Lower leg skin (tissue), 4 donors: ENCODE measurements around the gene C9orf78. TPM values are rescaled to one million over a fixed set of nuclear protein-coding genes. Genes with fewer than 3 reads are reported as not detected.

Experiments used
- DNase-seq, 2 donors: peaks; one replicate each; pipeline ENCODE4 v3.0.0-alpha.2; 2019; ENCODE audit warnings: low spot score in 2 of 2
- H3K4me3 ChIP-seq: fragments of 200-600 bp; sonication (generic); 2 replicates; pipeline ENCODE4 v1.5.1; 2017; ENCODE audit warnings: mild to moderate bottlenecking, low read depth; ENCODE audit not compliant: poor library complexity, severe bottlenecking
- POLR2A ChIP-seq, 2 donors: fragments of 450-650 bp; IDR thresholded peaks; one replicate each; pipeline ENCODE4 v1.6.1; 2016 to 2017; ENCODE audit warnings: antibody characterized with exemption in 2 of 2, mild to moderate bottlenecking in 1 of 2, moderate library complexity in 1 of 2
- WGBS, 2 donors: methylation state at CpG; one replicate each; pipeline ENCODE4 v1.1.5; 2018; 5-methylcytosine and 5-hydroxymethylcytosine counted together
- intact Hi-C: fragments of 100-400 bp; cut with DNase I; formaldehyde crosslinking; loops from one replicate; pipeline ENCODE4 v1.15.0; 2023; ENCODE audit warnings: low total_unique reads
- total RNA-seq, 4 donors: library from RNA; depleted of rRNA; stranded (reverse); fragments of >200 nt; gene quantifications; one replicate each; pipeline ENCODE4 v1.1.0, GENCODE V29; 2016
- TF ChIP-seq, protein P1 (sequence below), 3 donors: fragments of 450-650 bp; IDR thresholded peaks; one replicate each; pipeline ENCODE4 v1.5.1; 2016; ENCODE audit warnings: antibody characterized with exemption in 3 of 3, mild to moderate bottlenecking in 3 of 3, moderate library complexity in 2 of 3

The C9orf78 gene
- total RNA-seq, 4 donors from 2014 or later, result 56.3 to 105 (median 61.3) TPM

DNA sequence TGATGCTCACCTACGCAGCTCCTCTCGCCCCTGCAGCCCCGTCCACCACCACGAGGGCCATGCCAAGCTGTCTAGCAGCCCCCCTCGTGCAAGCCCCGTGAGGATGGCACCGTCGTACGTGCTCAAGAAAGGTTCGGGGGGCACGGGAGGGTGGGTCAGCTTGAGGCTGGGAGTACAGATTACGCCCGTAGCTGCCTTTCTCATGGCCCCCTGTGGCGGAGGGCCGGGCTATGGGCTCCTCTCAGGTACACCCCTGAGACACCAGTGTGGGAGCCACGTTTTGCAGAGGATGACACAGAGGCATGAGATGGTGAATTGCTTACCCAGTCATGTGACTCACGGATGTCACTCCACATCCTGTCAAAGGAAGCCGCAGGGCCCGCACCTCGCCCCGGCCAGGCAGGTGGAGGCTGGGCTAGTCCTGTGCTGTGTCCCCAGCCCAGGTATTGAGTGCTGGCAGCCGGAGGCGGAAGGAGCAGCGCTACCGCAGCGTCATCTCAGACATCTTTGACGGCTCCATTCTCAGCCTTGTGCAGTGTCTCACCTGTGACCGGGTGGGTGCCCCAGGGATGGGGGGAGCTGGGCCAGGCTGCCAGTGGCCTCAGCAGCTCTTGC is 33.9 kb upstream of the C9orf78 start:
- no peak for TF ChIP-seq POLR2A (IDR thresholded peaks at IDR 0.05)
- TF ChIP-seq, protein P1, sequence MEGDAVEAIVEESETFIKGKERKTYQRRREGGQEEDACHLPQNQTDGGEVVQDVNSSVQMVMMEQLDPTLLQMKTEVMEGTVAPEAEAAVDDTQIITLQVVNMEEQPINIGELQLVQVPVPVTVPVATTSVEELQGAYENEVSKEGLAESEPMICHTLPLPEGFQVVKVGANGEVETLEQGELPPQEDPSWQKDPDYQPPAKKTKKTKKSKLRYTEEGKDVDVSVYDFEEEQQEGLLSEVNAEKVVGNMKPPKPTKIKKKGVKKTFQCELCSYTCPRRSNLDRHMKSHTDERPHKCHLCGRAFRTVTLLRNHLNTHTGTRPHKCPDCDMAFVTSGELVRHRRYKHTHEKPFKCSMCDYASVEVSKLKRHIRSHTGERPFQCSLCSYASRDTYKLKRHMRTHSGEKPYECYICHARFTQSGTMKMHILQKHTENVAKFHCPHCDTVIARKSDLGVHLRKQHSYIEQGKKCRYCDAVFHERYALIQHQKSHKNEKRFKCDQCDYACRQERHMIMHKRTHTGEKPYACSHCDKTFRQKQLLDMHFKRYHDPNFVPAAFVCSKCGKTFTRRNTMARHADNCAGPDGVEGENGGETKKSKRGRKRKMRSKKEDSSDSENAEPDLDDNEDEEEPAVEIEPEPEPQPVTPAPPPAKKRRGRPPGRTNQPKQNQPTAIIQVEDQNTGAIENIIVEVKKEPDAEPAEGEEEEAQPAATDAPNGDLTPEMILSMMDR (IDR thresholded peaks at IDR 0.05), result no peak
- WGBS, 2 donors, result 81 to 85% methylated on average over 25 to 26 of the region's 28 CpGs
- DNase-seq, result no peak
- H3K4me3 ChIP-seq, result no peak overlapping the region
- intact Hi-C loops, result no loop called here

DNA sequence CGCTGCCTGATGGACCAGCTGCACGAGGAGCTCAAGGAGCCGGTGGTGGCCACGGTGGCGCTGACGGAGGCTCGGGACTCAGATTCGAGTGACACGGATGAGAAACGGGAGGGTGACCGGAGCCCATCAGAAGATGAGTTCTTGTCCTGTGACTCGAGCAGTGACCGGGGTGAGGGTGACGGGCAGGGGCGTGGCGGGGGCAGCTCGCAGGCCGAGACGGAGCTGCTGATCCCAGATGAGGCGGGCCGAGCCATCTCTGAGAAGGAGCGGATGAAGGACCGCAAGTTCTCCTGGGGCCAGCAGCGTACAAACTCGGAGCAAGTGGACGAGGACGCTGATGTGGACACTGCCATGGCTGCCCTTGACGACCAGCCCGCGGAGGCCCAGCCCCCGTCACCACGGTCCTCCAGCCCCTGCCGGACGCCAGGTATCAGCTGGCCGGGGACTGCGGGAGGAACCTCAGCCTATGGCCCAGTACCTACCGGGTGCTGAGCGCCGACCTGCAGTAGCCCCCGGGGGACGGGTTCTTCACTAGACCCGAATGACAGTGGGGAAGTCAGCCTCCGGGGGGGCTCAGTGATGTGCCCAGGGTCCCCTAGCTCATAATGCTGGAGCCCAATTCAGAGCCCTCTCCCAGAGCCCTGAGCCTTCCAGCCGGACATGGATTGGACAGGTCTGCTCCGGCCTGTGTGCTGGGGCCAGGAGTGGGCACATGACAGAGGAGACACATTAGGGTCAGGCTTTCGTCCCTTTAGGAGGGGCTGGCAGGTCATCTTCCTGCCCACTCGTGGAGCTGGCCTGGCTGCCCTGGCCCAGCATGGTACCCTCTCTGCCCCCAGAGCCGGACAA is 33.2 kb upstream of the C9orf78 start:
- no peak for DNase-seq
- no peak overlapping the region for H3K4me3 ChIP-seq
- intact Hi-C loops, result no loop called here
- WGBS, 2 donors, result 87 to 92% methylated on average over 37 to 38 of the region's 48 CpGs
- TF ChIP-seq, protein P1 (IDR thresholded peaks at IDR 0.05), result no peak
- TF ChIP-seq POLR2A (IDR thresholded peaks at IDR 0.05), result no peak

DNA sequence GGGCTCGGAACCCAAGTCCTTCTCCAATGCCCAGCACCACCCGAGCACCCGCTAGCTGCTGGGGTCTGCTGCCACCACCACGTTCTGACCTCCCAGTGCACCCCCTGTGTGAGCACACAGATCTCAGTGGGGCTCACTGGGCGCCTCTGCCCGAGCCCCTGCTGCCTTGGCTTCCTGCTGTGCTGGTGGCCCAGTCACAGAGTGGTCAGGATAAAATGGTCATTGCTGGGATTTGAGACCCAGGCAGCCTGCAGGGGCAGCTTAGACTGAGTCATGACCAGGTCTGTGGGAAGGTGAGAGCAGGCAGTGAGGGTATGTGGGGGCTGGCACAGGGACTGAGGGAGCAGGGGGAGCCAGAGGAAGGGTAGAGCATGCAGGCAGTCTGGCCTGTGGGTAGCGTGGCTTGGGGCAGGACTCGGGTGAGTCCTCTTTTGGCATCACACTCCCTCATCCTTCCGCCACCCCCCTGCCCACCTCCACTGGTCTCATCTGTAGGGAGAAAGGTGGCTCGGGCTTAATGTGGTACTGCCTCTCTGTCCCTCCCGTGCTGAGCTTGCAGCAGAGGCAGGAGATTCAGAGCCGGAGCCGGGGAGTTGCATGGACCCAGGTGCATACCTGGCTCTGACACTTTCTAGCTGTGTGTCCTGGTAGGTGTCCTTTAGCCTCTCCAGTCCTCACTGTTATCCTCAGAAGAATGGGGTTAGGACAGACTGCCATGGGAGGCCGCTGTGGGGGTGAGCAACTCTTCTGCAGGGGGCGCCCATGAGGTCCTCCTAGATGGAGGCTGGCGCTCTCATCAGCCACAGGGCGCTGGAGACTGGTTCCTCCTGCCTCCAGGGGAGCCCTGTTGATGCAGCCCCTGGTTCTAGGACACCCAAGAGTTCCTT is 32.3 kb upstream of the C9orf78 start:
- intact Hi-C loops, result no loop called here
- TF ChIP-seq, protein P1 (IDR thresholded peaks at IDR 0.05), result no peak
- TF ChIP-seq POLR2A (IDR thresholded peaks at IDR 0.05), result no peak
- DNase-seq, result no peak
- WGBS, 2 donors, result 79 to 81% methylated on average over 17 of the region's 17 CpGs
- H3K4me3 ChIP-seq, result no peak overlapping the region

DNA sequence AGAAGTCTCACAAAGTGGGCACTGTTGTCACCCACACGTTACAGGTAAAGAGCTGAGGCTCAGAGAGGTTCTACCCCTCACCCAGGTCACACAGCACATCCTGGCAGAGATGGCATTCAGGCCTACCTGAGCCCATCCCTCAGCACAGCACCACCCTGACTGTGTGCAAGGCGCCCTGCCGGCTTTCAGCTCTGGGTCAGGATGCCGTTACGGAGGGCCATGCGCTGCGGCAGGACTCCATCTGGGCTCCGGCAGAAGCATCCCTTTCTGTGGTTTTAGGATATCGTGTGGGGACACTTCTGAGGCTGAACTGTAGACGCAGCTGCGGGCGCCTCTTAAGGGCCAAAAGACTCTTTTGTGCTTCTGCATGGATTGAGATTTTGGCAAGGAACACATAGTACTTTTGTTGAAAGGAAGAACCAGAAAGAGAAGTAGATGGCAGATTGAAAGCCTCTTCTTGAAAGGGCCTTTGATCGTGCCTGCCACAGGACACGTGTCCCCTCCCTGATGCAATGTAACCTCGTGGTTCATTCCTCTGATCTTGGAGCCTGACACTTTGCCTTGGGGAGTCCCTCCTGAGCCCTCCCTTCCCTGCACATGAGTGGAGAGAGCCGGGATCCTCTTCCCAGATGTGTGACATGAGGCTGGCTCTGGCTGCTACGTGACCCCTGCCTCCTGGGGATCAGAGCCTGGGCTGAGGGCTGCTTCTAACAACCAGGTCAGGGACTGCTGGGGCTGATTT is 31.5 kb upstream of the C9orf78 start:
- 63 to 77% methylated on average over 15 to 17 of the region's 17 CpGs for WGBS, 2 donors
- TF ChIP-seq POLR2A (IDR thresholded peaks at IDR 0.05), result no peak
- TF ChIP-seq, protein P1 (IDR thresholded peaks at IDR 0.05), result no peak
- H3K4me3 ChIP-seq, result no peak overlapping the region
- no peak for DNase-seq
- intact Hi-C loops, result no loop called here

GRCh38 chr9:129865668-129866320 is 30.7 kb upstream of the C9orf78 start:
- H3K4me3 ChIP-seq, result no peak overlapping the region
- 77 to 85% methylated on average over 13 of the region's 14 CpGs for WGBS, 2 donors
- TF ChIP-seq, protein P1 (IDR thresholded peaks at IDR 0.05), result no peak
- TF ChIP-seq POLR2A (IDR thresholded peaks at IDR 0.05), result no peak
- intact Hi-C loops, result no loop called here
- DNase-seq, result no peak
